Right lobe of liver (tissue), 4 donors: ENCODE measurements around the gene SIGLEC12.

ENCODE experiments used
- CTCF ChIP-seq, 4 donors: fragments of 200-600 bp in 3 of 4; fragments of 450-650 bp in 1 of 4; IDR thresholded peaks; one replicate each; pipeline versions ENCODE4 v1.5.1 to v1.8.0; 2016 to 2022; ENCODE audit warnings: antibody characterized with exemption in 4 of 4, mild to moderate bottlenecking in 2 of 4
- POLR2A ChIP-seq: fragments of 450-650 bp; IDR thresholded peaks from one replicate; pipeline ENCODE4 v1.6.1; 2017; ENCODE audit warnings: antibody characterized with exemption, mild to moderate bottlenecking
- donor health status: DM: no; HTN: no; CAD: no.
- donor health status: DM: no; HTN: no; CAD: no.
- donor health status: DM: no; HTN: yes; CAD: no.

- no peak for TF ChIP-seq CTCF (IDR thresholded peaks at IDR 0.05)
- TF ChIP-seq POLR2A, result no peak
Measured at GRCh38 chr19:51479531-51480331, 21.9 kb downstream of the SIGLEC12 start.
